Fibroblast of villous mesenchyme (primary cell): ENCODE results near the gene DDX6. TPM values are rescaled to one million over a fixed set of nuclear protein-coding genes. Genes with fewer than 3 reads are reported as not detected.
"Not testable (repeated sequence)": the region's sequence is repeated elsewhere in the genome, so short reads cannot be mapped to it uniquely, and the experiment has no call there.

Experiments
- DNase-seq: peaks from one replicate; pipeline ENCODE4 v3.0.0-alpha.2; 2010; ENCODE audit warnings: low read depth
- H3K4me3 ChIP-seq: 2 replicates; pipeline ENCODE4 v1.5.1; 2011; ENCODE audit warnings: low read depth, mild to moderate bottlenecking, low read length
- total RNA-seq: library from RNA; depleted of rRNA; stranded (reverse); fragments of >200 nt; gene quantifications from 2 replicates; pipeline ENCODE4 v1.2.3, GENCODE V29; 2012
- TF ChIP-seq, protein P1 (sequence below): IDR thresholded peaks from 2 replicates; pipeline ENCODE4 v1.5.1; 2012; ENCODE audit warnings: low read depth, mild to moderate bottlenecking, low read length; ENCODE audit not compliant: insufficient read depth

DDX6 gene
- total RNA-seq, 1 donor: 132 TPM

DNA sequence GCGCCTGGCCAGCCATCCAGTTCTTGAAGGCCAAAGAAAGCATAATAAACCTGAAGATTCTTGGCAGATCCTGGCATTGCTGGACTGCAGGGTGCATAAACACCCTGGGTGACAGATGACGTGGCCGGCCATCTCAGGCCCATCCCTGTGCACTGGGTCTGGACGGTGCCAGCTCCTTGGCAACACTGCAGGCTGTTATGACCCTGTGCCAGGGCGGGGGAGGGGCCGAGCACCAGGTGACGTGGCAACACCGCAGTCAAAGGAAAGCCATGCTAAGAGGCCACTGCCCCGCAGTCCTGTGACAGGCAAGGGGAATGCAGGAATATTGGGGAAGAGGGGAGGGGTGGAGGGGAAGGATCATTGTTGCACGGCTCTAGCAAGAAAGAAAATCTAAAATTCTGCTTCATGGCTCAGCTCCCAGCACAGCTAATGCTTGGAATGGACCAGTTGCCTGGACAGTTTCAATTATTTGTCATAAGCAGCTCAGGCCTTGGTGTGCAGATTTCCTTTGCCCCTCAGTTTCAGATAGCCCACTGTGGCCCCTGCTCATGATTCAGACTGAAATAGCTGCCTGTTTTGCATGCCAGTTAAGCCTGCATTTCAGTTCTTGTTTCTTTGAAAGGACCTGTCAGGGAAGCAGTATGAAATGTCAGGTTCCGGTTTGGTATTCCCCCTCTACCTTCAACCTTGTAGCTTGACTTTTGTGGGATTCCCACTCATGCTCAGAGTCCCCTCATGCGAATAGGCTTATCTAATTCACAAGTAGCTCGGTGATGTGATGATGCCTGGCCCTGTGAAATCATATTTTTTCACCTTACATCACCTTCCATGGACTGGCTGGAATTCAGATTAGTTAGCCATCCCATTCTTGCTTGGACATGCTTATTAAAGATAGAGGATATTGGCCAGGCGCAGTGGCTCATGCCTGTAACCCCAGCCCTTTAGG is 29.7 kb upstream of the DDX6 start:
- H3K4me3 ChIP-seq: no peak overlapping the region
- TF ChIP-seq, protein P1, sequence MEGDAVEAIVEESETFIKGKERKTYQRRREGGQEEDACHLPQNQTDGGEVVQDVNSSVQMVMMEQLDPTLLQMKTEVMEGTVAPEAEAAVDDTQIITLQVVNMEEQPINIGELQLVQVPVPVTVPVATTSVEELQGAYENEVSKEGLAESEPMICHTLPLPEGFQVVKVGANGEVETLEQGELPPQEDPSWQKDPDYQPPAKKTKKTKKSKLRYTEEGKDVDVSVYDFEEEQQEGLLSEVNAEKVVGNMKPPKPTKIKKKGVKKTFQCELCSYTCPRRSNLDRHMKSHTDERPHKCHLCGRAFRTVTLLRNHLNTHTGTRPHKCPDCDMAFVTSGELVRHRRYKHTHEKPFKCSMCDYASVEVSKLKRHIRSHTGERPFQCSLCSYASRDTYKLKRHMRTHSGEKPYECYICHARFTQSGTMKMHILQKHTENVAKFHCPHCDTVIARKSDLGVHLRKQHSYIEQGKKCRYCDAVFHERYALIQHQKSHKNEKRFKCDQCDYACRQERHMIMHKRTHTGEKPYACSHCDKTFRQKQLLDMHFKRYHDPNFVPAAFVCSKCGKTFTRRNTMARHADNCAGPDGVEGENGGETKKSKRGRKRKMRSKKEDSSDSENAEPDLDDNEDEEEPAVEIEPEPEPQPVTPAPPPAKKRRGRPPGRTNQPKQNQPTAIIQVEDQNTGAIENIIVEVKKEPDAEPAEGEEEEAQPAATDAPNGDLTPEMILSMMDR: no peak
- DNase-seq: no peak

- DNase-seq, H3K4me3 ChIP-seq: not testable (repeated sequence)
Measured at GRCh38 chr11:118820025-118820379, 29.0 kb upstream of the DDX6 start.

DNA sequence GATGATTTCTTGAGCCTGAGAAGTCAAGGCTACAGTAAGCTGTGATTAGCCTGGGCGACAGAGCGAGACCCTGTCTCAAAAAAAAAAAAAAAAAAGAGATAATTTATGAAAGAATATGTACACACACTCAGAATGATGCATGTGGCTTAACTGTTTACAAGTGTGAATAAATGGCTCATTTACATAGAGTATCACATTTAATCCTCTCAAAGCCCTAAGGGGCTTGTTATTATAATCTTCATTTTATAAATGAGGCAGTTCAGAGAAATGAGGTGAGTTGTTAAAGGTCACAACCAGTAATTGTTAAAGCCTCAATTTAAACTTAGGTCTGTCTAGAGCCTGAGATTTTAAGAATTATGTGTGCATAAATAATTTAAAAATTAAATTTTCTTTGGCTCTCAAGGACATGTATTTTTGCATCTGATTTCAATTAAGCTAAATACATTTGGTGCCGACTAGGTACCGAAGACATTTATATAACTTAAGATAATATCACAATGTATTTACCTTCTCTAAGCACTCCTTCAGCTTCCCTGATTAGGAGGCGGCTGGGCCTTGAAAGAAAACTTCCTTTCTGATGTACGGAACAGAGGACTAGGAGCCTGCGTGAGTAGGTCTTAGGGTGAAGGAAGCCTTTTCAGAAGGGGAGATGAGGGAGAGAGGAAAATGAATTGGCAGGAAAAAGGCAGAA is 28.5 kb upstream of the DDX6 start:
- H3K4me3 ChIP-seq: no peak overlapping the region
- TF ChIP-seq, protein P1: no peak
- DNase-seq: no peak

GRCh38 chr11:118818130-118818529 is 27.2 kb upstream of the DDX6 start:
- no peak overlapping the region for H3K4me3 ChIP-seq
- TF ChIP-seq, protein P1: no peak
- no peak for DNase-seq

DNA sequence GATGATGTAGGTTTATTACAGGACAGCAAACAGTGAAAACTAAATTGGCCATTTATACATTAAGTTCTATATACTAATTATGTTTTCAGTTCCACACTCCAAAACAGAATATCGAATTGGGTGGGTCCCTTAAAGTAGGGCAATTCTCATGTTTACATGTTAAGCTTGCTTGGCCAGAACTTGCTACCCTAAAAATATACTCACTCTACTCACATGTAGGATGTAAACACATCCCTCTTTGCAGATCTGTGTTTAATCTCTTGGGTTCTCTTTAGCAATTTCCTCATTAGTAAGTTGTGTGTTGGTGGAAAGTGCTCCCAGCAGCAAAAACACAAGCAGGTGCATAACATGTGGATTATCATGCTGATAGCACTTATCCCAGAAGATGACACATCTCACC is 22.6 kb upstream of the DDX6 start:
- TF ChIP-seq, protein P1: no peak
- DNase-seq: no peak
- no peak overlapping the region for H3K4me3 ChIP-seq

DNA sequence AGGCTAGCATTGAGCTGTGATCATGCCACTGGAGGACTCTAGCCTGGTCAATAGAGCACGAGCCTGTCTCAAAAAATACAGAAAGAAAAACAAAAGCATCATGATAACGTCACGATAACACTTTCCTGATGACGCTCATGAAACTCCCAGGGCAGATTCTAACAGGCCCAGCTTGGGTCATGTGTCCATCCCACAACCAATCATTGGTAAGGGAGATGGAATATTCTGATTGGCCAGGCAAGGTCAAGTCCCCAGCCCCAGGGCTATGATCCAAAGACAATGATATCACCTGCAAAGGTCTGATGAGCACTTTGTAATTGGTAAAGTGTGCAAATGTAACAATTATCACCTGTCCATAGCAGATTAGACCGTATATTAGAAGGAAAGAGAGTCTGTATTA is 21.5 kb upstream of the DDX6 start:
- H3K4me3 ChIP-seq: no peak overlapping the region
- TF ChIP-seq, protein P1: no peak

More for the DNA sequence above, 21.5 kb upstream of the DDX6 start:
- no peak for DNase-seq
